ENCODE measurements around the gene SHANK1. TPM values are rescaled to one million over a fixed set of nuclear protein-coding genes. Genes with fewer than 3 reads are reported as not detected.

Gene SHANK1
- total and polyA plus RNA-seq, 9 donors, result 0.20 to 11.1 (median 2.5) TPM

DNA sequence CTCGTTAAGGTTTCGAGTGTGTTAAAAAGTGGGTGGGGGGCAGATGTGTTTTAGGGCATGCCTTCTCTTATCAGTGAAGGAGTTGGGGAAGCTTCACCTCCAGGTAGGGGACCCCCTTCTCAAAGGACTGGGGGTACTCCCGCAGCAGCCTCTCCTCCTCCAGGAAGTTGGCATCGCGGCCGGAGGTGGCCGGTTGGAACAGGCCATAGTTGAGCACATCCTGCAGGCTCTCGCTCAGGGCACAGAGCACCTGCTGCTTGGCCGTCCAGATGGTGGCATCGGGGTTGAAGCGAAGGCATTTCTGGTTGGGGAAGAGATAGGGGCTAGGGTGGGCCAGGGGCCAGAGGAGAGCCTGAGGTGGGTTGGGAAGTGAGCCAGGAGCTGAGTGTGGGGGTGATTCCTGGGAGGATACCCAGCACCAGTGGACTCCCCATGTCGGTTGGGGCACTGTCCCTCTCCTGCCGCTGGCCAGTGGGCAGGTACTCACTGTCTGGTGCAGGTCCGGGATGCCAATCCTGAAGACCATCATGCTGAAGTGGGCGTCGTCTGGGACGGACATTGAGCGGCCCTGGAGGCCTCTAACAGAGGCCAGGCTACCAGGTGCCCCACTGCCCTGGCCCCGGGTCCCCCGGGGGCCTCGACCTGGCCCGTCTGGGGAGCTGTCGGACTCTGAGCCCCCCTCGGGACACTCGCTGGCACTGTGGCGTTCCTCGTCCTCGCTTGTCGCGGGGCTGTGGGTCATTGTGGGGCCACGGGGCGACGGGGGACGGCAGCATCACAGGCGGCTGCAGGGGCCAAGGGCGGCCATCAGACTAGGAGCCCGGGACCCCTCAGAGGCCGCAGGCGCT is 3.2 kb downstream of the SHANK1 start:
- H3K4me3 ChIP-seq, result no peak overlapping the region
- H3K36me3 ChIP-seq, result no peaks in the 10 kb centered on the region
- H3K9me3 ChIP-seq, result no peaks in the 10 kb centered on the region
- no peaks in the 10 kb centered on the region for H3K27me3 ChIP-seq
- H3K4me1 ChIP-seq (ENCODE audit: insufficient read depth), result peaks cover under 1% of the 10 kb centered on the region
- WGBS, 3 donors, result 79 to 88% (median 85%) methylated on average over 37 to 39 of the region's 39 CpGs
- intact Hi-C loops (cut with DNase I), result no loop called here
- no peak for DNase-seq
- H3K27ac ChIP-seq, result no peak overlapping the region
- no peak for TF ChIP-seq EP300 (IDR thresholded peaks at IDR 0.05)
- TF ChIP-seq, protein P1, sequence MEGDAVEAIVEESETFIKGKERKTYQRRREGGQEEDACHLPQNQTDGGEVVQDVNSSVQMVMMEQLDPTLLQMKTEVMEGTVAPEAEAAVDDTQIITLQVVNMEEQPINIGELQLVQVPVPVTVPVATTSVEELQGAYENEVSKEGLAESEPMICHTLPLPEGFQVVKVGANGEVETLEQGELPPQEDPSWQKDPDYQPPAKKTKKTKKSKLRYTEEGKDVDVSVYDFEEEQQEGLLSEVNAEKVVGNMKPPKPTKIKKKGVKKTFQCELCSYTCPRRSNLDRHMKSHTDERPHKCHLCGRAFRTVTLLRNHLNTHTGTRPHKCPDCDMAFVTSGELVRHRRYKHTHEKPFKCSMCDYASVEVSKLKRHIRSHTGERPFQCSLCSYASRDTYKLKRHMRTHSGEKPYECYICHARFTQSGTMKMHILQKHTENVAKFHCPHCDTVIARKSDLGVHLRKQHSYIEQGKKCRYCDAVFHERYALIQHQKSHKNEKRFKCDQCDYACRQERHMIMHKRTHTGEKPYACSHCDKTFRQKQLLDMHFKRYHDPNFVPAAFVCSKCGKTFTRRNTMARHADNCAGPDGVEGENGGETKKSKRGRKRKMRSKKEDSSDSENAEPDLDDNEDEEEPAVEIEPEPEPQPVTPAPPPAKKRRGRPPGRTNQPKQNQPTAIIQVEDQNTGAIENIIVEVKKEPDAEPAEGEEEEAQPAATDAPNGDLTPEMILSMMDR (IDR thresholded peaks at IDR 0.05), result no peak
- TF ChIP-seq POLR2A (IDR thresholded peaks at IDR 0.05), result no peak

DNA sequence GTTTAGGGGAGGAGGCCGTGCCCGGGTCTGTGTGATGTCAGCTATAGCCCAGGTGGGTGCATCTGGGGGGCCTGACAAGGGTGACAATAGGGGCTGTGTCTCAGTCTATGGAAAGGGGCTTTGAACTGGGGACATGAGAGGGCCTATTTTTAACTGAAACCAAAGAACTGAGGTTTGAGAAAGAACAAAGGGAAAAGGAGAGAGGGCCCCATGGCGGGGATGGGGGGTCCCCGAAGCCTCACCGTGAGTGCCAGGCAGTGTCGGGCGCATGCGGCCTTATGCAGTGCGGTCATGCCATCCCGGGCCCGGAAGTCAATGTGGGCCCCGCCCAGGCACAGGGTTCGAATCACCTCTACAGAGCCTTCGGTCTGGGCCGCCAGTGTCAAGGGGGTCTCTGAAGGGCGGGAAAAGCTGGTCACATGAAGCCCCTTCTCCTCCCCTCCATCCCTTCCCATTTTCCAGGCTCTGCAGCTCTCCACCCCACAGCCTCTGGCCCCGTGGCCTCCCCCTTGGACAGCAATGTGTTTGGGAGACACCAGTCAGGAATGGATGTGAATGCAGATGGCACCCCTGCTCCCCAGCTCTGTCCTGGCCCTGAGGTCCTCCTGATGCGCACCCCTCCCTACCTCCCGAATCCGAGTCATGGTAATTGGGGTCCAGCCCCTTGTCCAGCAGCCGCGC is 5.9 kb downstream of the SHANK1 start:
- no peak for TF ChIP-seq EP300 (IDR thresholded peaks at IDR 0.05)
- no peak for TF ChIP-seq POLR2A (IDR thresholded peaks at IDR 0.05)
- TF ChIP-seq, protein P1 (IDR thresholded peaks at IDR 0.05), result no peak

DNA sequence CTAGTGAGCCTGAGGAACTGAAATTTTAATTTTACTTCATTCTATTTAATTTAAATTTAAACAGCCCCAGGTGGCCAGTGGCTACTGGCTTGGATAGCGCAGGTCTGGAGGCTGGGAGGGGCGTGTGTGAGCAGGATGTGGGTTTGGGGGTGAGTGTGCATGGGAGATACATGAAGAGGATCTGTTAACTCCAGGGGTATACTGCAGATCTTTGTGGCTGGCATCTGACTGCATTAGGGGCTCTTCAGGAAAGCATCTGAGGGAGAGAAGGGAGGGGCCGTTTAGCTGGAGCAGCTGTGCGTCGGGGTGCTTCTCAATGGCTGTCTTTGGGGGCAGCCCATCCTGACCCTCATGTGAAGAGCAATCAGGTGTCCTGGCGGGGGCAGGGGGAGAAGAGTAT is 6.8 kb downstream of the SHANK1 start:
- Histone ChIP-seq H3K4me3 (no peak overlapping the region), H3K27ac (no peak overlapping the region), H3K9me3 (no peaks in the 10 kb centered on the region), H3K36me3 (no peaks in the 10 kb centered on the region), H3K27me3 (no peaks in the 10 kb centered on the region), H3K4me1 (ENCODE audit: insufficient read depth) (no peaks in the 10 kb centered on the region)
- intact Hi-C loops (cut with DNase I), result no loop called here
- DNase-seq, result no peak
- 90 to 92% (median 91%) methylated on average over 6 of the region's 6 CpGs for WGBS, 3 donors
- no peak for TF ChIP-seq POLR2A (IDR thresholded peaks at IDR 0.05)
- TF ChIP-seq, protein P1 (IDR thresholded peaks at IDR 0.05), result no peak
- TF ChIP-seq EP300 (IDR thresholded peaks at IDR 0.05), result no peak

More for the DNA sequence above, 5.9 kb downstream of the SHANK1 start:
- no peaks in the 10 kb centered on the region for H3K9me3 ChIP-seq
- DNase-seq, result no peak
- WGBS, 3 donors, result 89 to 93% (median 92%) methylated on average over 22 of the region's 22 CpGs
- H3K36me3 ChIP-seq, result no peaks in the 10 kb centered on the region
- no peak overlapping the region for H3K27ac ChIP-seq
- H3K4me3 ChIP-seq, result no peak overlapping the region
- intact Hi-C loops (cut with DNase I), result no loop called here
- no peaks in the 10 kb centered on the region for H3K27me3 ChIP-seq
- no peaks in the 10 kb centered on the region for H3K4me1 ChIP-seq (ENCODE audit: insufficient read depth)

DNA sequence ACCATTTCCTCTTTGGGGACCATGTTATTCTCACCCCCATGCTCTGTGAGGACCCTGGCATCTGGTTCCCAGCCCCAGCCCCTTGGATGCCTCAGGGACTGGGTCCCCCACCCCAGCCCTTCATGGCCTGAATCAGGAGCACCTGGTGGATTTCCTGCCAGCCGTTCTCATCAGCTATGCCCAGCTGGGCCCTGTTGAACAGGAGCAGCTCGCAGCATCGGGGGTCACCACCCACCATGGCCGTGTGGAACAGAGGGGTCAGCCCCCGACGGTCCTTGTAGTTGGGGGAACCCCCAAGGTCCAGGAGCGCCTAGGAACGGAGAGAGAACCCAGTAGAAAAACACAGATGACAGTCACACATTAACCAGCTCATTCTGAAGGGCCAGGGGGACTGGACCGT is 7.8 kb downstream of the SHANK1 start:
- Histone ChIP-seq H3K27me3 (no peaks in the 10 kb centered on the region), H3K36me3 (no peaks in the 10 kb centered on the region), H3K27ac (no peak overlapping the region), H3K9me3 (no peaks in the 10 kb centered on the region), H3K4me3 (no peak overlapping the region), H3K4me1 (ENCODE audit: insufficient read depth) (no peaks in the 10 kb centered on the region)
- WGBS, 3 donors, result 83 to 95% (median 94%) methylated on average over 6 to 9 of the region's 9 CpGs
- no peak for DNase-seq
- intact Hi-C loops (cut with DNase I), result no loop called here
- TF ChIP-seq EP300 (IDR thresholded peaks at IDR 0.05) (no peak), POLR2A (IDR thresholded peaks at IDR 0.05) (no peak)
- TF ChIP-seq, protein P1 (IDR thresholded peaks at IDR 0.05), result no peak
